ENCODE data around the gene SCMH1. TPM values are rescaled to one million over a fixed set of nuclear protein-coding genes. Genes with fewer than 3 reads are reported as not detected.

Gene SCMH1
- total RNA-seq, 4 donors from 2014 or later: 45.6 to 102 (median 82.5) TPM

GRCh38 chr1:41003640-41004220 is 238.4 kb downstream of the SCMH1 start:
- peaks cover 0 to 27% (median 5%) of the 10 kb centered on the region in 3 donors for H3K4me1 ChIP-seq
- WGBS, 2 donors (ENCODE audit: low coverage in 1 of 2): 36 to 71% methylated on average over 2 to 4 of the region's 11 CpGs
- peak; percentile 95 for ATAC-seq
- no peaks in the 10 kb centered on the region for H3K9me3 ChIP-seq
- peaks cover 0 to 87% of the 10 kb centered on the region in 2 donors for H3K36me3 ChIP-seq
- peak overlapping the region in 3 of 4 donors; percentile 27 to 49 (median 33) for H3K27ac ChIP-seq
- peak; percentile 73 for TF ChIP-seq POLR2AphosphoS5 (IDR thresholded peaks at IDR 0.05)
- peak in 3 of 4 experiments; percentile 55 to 67 (median 58) for TF ChIP-seq CTCF (IDR thresholded peaks at IDR 0.05)
- no peak for TF ChIP-seq EP300 (IDR thresholded peaks at IDR 0.05)
- no peak for TF ChIP-seq POLR2A (IDR thresholded peaks at IDR 0.05)
- no peak overlapping the region for H3K4me3 ChIP-seq
- no peaks in the 10 kb centered on the region for H3K27me3 ChIP-seq

DNA sequence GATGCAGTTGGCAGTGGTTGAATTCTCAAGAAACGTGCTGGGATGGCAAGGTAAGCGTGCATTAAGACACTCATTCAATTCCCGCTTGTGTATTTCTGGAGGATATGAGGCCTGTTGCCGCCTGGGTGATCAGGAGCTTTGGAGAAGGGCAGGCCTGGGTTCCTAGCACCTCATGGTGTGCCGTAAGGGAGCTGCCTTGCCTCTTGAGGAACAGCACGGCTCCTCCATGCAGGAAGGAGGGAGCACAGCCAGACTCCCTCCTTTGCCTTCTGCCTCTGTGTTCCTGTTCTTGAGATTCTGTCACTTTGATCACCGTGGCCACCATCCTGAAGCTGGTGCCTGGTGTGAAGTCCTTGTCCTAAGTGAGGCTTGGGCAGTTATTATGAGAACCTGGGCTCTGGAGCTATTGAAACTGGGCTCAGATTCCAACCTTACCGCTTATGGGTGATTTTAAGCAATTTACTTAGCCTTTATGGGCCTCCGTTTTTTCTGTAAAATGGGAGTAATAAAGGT is 238.9 kb downstream of the SCMH1 start:
- no peak for TF ChIP-seq POLR2AphosphoS5 (IDR thresholded peaks at IDR 0.05)
- no peak for TF ChIP-seq POLR2A (IDR thresholded peaks at IDR 0.05)
- no peak for TF ChIP-seq CTCF (IDR thresholded peaks at IDR 0.05)
- TF ChIP-seq EP300 (IDR thresholded peaks at IDR 0.05): no peak
- WGBS, 2 donors (ENCODE audit: low coverage in 1 of 2): 83 to 93% methylated on average over 5 of the region's 9 CpGs
- Histone ChIP-seq H3K36me3 (peaks cover 0 to 87% of the 10 kb centered on the region in 2 donors), H3K27ac (peak overlapping the region in 3 of 4 donors; percentile 27 to 49 (median 33)), H3K4me1 (peaks cover 0 to 27% (median 5%) of the 10 kb centered on the region in 3 donors), H3K27me3 (no peaks in the 10 kb centered on the region), H3K4me3 (no peak overlapping the region), H3K9me3 (no peaks in the 10 kb centered on the region)
- no peak for ATAC-seq

DNA sequence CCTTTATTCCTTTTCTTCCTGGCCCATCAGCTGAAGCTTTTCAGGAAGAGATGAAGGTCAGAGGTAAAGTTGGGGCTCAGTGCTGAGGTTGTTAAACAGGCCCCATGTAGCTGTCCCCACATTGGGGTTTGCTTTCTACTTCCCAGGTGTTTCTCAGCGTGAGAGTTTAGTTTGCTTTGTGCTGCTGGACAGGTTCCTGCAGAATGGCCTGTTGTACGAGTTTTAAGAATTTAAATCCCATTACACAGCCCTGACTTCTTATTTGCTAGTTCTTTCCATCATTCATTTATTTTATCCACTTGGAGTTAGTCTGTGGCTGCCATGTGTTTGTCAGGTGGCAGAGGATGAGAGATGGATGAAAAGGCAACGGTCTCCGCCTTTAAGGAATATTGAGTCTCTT is 243.4 kb downstream of the SCMH1 start:
- no peak for ATAC-seq
- Histone ChIP-seq H3K9me3 (no peaks in the 10 kb centered on the region), H3K4me3 (no peak overlapping the region), H3K4me1 (peaks cover 0 to 19% (median 5%) of the 10 kb centered on the region in 3 donors), H3K36me3 (peaks cover 0 to 94% of the 10 kb centered on the region in 2 donors), H3K27me3 (no peaks in the 10 kb centered on the region), H3K27ac (no peak overlapping the region)
- 56 to 93% methylated on average over 2 to 4 of the region's 4 CpGs for WGBS, 2 donors (ENCODE audit: low coverage in 1 of 2)
- TF ChIP-seq EP300 (IDR thresholded peaks at IDR 0.05): no peak
- TF ChIP-seq POLR2AphosphoS5 (IDR thresholded peaks at IDR 0.05): no peak
- no peak for TF ChIP-seq CTCF (IDR thresholded peaks at IDR 0.05)
- no peak for TF ChIP-seq POLR2A (IDR thresholded peaks at IDR 0.05)

DNA sequence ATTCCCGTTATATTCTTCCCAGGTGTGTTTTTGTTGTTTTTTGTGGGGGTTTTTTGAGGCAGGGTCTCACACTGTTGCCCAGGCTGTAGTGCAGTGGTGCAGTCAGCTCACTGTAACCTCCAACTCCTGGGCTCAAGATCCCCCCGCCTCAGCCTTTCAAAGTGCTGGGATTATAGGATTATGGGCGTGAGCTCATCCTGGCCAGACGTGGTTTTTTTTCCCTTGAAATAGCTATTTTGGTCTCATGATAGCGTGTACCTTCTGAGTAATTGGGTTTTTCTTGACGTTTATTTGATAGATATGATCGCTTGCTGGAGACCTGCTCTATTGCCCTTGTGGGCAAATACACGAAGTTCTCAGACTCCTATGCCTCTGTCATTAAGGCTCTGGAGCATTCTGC is 245.0 kb downstream of the SCMH1 start:
- WGBS, 2 donors (ENCODE audit: low coverage in 1 of 2): 88 to 95% methylated on average over 3 to 6 of the region's 8 CpGs
- no peak for ATAC-seq
- H3K36me3 ChIP-seq: peaks cover 0 to 96% of the 10 kb centered on the region in 2 donors
- TF ChIP-seq EP300 (IDR thresholded peaks at IDR 0.05) (no peak), CTCF (IDR thresholded peaks at IDR 0.05) (no peak), POLR2A (IDR thresholded peaks at IDR 0.05) (no peak), POLR2AphosphoS5 (IDR thresholded peaks at IDR 0.05) (no peak)
- H3K27ac ChIP-seq: no peak overlapping the region
- H3K4me3 ChIP-seq: no peak overlapping the region
- no peaks in the 10 kb centered on the region for H3K27me3 ChIP-seq
- no peaks in the 10 kb centered on the region for H3K9me3 ChIP-seq
- peaks cover 0 to 4% (median 0%) of the 10 kb centered on the region in 3 donors for H3K4me1 ChIP-seq

DNA sequence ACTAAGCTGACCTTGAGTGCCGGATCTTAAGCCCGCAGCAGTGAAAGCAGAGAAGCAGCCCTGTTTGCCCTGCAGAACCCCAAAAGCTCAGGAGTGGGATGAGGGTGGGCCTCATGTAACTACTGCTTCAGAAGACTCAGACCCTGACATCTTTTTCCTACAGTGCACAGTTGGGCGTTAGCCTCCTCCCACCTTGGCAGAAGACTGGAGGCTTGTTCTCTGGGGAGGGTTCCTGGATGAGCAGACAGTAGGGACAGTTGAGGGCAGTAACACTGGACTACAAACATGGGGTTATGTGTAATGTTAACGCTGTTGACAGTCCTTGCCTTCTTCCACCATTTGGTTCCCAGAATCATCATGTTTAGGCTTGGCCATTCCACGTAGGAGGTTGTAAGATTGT is 253.0 kb downstream of the SCMH1 start:
- WGBS, 2 donors (ENCODE audit: low coverage in 1 of 2): 97% methylated on average over 3 of the region's 5 CpGs; no CpG with 5 or more reads in 1 of the 2 donors
- TF ChIP-seq POLR2AphosphoS5 (IDR thresholded peaks at IDR 0.05) (no peak), CTCF (IDR thresholded peaks at IDR 0.05) (no peak), EP300 (IDR thresholded peaks at IDR 0.05) (no peak), POLR2A (IDR thresholded peaks at IDR 0.05) (no peak)
- no peaks in the 10 kb centered on the region for H3K9me3 ChIP-seq
- ATAC-seq: no peak
- H3K27me3 ChIP-seq: no peaks in the 10 kb centered on the region
- peaks cover 0 to 97% of the 10 kb centered on the region in 2 donors for H3K36me3 ChIP-seq
- no peak overlapping the region for H3K27ac ChIP-seq
- peaks cover 0 to 20% (median 0%) of the 10 kb centered on the region in 3 donors for H3K4me1 ChIP-seq
- no peak overlapping the region for H3K4me3 ChIP-seq

All from gastroesophageal sphincter (tissue), 4 donors.